Mesenteric fat pad (tissue), 1 donor: Measurements from ENCODE around the gene LRRK1. TPM values are rescaled to one million over a fixed set of nuclear protein-coding genes. Genes with fewer than 3 reads are reported as not detected.

ENCODE experiments used
- DNase-seq: peaks from one replicate; pipeline ENCODE4 v3.0.0-alpha.2; 2020; ENCODE audit warnings: low spot score
- total RNA-seq: library from RNA; stranded (reverse); fragmentation: NEBNext Ultra II Directional; extraction: Animal tissue kit (Norgen Biotek cat#: 25700); gene quantifications from one replicate; pipeline ENCODE4 v1.2.1, GENCODE V29; 2021
- donor health status: DM: yes; HTN: yes; CAD: no.

The LRRK1 gene
- total RNA-seq, 1 donor from 2014 or later = 23.5 TPM

DNA sequence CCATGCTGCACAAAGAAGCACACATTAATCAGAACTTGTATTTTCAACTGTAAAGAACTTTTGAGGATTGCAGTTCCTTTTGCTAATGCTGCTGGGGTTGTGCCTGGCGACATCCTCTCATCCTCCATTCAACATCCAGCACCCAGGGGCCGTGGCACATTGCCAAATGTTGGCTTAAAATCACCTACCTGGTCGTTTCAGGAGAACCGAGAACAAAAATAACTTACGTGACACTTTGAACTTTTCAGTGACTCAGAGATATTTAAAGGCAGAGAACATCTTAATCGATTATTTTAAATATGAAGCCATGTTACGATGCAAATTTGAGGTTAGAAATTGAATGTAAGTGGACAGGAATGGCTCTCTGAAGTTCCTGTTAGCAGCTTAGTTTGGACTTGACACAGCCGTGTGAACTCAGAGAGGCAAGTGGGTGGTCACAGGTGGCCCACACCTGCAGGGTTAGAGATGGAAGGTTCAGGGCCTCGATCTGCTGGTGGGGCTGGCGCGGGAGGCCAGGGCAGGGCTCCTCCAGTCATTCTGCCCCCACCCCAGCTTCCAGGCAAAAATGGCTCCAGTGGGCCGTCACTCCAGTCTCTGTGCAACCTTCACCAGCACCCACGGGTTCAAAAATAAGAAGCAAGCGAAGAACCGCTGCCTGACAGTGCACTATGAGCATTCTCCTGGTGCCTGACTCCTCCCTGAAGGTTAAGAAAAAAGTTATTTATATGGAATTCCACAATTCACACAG lies 12.2 kb downstream of the LRRK1 start:
- DNase-seq = no peak

DNA sequence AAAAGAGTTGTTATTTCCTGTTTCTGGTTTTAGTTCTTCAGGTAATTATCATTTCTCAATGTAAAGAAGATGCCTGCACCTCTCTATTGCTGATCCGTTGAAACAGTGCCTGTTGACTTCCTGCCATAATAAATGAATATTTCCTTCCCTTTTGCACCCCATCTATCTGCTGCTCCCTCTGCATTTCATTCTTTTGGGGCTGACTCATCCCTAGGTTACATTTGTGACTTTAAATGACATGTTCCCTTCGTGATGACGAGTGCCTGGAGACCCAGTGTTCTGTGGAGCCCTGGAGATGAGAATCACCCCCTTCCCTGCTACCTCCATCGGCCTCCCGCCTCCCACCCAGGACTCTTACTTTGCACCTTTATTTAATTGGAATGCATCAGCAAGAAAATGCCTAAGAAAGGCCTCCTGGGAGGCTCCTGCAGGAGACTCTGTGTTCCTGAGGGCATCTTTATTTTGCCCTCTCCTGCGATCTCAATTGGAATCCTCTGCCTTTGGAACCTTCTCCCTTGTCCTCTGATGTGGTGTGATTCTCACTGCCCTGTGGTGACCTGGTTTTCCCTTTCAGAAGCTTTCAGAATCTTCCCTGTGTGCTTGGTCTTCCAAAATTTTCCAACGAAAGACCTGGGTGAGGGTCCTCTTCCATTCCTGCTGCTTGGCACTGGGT lies 13.7 kb downstream of the LRRK1 start:
- DNase-seq = no peak

DNA sequence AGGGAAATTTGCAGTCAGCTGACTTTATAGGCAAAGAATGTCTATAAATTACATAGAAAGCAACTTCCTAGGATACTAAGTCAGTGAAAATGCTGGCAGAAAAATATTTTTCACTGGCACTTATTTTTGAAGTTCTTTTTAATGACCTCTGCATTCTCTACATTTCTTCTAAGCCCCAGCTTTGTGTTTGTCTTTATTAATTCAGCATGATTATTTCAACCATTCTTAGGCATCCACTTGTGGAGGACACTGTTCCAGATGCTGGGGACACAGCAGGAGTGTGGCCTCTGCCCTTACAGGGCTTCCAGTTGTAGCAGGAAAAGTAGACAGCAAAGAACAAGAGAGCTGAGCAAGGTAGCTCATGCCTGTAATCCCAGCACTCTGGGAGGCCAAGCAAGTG lies 15.0 kb downstream of the LRRK1 start:
- peak; percentile 24 for DNase-seq

DNA sequence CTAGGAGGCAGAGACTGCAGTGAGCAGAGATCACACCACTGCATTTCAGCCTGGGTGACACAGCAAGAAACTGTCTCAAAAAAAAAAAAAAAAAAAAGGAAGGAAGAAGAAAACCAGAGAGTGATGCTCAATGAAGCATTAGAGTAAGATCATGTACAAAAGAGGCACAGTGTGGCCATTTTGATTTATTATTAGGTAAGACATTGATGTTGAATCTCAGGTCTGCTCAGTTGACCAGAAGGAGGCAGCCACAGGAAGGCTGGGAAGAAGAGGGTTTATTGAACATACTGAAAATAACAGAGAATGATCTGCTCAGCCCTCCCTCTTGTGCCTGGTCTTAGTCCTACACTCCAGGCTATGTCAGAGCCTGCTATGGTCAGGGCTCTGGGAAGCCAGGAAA lies 15.6 kb downstream of the LRRK1 start:
- DNase-seq = no peak

- no peak for DNase-seq
Observed at GRCh38 chr15:100937171-100937570, 18.0 kb downstream of the LRRK1 start.

- no peak for DNase-seq
Observed at GRCh38 chr15:100939791-100940190, 20.6 kb downstream of the LRRK1 start.

DNA sequence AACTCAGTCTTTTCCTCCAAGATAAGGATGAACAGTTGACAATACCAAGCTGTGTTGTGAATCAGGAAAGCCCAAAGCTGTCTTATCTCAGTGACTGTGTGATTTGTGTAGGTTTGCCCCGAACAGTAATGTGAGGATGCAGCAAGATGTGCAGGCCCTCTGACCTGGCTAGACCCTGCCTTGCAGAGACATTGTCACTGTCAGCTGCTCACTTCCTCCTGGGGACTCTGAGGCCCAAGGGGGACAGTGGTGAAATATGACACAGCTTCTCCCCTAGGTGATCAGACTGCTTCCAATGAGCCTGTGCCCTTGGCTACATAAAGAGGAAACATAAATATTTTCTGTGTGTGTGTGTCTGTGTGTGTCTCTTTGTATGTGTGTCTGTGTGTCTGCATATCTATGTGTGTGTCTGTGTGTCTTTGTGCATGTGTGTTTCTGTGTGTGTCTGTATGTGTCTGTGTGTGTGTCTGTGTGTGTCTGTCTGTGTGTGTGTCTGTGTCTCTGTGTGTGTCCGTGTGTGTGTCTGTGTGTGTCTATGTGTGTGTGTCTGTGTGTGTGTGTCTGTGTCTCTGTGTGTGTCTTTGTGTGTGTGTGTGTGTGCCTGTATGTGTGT lies 21.7 kb downstream of the LRRK1 start:
- no peak for DNase-seq

DNA sequence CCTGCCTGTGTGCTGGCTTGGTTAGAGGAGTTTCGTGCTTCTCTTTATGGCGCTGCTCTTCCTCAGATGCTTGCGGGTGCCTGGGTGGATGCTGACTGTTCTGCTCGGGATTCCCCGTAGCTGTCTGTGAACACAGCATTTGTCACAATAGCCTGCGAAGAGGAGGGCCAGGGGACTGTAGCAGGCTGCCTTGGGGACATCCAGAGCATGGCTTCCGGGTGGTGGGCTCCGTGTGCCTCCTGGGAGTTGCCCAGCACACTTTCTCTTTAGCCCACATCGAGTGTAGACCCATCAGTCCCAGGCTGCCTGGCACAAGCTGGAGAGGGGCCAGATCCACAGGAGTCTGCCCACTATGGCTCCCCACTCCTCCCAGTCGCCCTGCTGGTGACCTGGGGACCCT lies 22.4 kb downstream of the LRRK1 start:
- DNase-seq = no peak

DNA sequence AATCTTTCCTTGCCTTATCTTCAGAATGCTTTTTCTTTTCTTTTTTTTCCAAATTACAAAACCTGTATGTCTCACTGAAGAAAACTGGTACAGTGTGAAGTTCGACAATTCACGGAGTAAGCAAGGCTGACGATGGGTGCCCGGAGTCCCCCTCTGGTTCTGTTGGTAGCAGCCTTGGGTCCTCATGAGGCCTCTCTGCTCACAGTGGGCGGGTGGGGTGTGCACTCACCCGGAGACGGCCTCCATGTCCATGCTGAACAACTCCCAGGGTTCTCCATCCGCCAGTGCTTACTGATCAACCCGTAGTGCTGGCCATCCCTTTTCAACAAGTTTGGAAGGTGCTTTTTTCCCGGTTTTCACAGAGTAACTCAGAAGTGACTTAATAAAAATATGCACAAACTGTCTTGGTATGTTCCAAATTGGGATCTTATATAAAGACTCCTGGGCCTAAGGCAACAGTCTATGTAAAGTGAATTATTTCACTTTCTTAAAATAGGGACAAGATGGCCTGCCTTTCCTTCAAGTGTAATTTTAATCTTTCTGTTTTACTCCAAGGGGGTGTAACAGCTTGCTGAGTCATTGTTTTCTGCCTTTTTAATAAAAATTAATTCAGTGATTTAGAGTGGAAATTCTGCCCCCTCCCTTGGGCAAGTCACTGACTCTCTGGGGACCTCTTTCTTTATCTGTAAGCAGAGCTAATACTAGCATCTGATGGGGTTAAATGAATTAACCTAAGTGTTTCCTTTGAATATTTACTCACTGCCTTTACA lies 23.7 kb downstream of the LRRK1 start:
- DNase-seq = no peak

DNA sequence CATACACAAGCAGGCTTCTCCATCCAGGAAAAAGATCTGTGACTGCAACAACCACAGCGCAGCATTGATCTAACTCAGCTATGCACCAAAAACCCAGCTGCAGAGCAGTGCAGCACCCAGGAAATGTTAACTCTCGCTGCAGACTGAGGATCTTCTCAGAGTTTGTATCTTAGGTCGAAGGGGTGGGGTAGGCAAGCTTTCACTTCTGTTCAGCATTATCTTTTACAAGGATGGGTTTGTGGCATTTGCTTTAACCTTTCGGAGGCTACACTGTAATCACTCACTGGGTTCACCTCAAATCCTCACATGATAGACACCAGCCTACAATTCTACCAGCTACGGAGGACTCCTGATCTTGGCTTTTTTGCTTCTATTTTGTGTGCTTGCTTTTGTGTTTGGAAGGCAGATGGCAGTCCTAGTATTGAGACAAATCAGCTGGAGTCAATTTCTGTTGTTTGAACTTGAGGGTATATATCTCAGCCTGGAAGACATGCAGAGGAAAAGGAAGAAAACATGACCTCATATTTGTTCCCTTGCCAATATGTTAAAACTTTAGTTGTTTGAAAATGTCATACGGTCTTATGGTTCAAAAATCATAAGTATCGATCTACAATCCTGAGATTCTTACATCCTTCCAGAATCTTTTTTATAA lies 25.2 kb downstream of the LRRK1 start:
- no peak for DNase-seq

DNA sequence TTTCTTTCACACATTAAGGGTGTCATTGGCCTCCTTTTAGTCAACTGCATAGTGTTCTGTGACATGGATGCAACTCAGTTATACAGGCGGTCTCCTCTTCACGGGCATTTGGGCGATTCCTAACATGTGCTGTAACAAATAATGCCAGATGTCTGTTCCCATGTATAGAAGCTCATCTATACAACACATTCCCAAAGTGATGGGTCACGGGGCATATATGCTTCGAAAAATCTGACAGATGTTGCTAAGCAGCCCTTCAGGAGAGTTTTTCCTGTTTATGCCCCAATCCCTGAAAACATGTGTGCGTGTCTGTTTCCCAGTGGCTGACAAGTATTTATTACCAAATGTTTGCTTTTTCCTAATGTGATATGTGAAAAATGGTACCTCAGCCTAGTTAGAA lies 25.8 kb downstream of the LRRK1 start:
- DNase-seq = no peak

DNA sequence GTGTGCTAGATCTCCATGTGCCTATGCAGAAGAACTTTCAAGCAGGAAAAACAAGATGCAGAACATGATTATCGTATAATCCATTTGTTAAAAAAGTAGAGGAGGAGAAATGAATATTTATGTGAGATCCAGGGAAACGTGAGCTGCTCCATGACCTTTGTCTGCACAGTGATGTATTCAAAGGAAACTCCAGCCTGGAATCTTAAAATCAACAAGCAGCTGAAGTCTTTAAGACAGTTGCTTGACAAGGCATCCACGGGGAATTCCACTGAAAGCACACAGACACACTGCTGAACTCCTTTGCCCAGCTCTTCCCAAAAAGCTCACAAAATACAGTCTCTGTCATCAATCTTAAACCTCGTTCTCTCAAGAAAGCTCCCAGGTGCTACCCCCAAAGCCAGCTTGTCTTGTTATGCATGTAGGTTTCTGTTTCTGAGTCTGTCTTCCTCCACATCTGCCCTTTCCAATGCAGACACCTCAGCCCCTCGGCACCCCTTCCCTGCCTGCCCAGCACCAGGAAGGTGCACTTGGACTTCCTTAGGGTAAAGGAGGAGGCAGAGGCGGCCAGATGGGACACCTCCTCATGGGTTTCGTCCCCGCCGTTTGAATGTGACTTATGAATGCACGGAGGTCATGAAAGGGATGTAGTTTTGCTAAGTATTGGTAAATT lies 28.7 kb downstream of the LRRK1 start:
- no peak for DNase-seq

- no peak for DNase-seq
Observed at GRCh38 chr15:100948430-100948762, 29.2 kb downstream of the LRRK1 start.

DNA sequence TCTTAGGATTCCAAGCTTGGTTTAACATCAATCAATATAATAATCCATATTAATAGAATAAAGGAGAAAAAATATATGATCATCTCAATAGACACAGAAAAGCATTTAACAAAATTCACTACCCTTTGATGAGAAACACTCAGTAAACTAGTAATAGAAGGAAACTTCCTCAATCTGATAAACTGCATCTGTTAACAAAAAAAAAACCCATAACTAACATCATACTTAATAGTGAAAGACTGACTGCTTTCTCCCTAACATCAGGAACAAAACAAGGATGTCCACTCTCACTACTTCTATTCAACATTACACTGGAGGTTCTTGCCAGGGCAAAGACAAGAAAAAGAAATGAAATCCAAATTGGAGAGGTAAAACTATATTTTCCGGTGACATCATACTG lies 30.5 kb downstream of the LRRK1 start:
- DNase-seq = no peak

DNA sequence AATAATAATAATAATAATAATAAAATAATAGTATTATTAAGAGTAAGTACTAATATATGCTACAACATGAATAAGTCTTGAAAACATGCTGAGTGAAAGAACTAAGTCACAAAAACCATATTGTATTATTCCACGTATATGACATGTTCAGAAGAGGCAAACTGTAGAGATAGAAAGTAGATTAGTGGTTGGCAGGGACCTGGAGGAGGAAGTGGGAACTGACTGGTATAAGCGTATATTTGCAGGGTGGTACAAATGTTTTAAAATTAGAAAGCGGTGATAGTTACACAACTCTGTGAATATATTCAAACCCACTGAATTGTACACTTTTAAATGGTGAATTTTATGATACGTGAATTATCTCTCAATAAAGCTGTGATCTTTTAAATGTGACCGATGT lies 32.8 kb downstream of the LRRK1 start:
- DNase-seq = no peak

DNA sequence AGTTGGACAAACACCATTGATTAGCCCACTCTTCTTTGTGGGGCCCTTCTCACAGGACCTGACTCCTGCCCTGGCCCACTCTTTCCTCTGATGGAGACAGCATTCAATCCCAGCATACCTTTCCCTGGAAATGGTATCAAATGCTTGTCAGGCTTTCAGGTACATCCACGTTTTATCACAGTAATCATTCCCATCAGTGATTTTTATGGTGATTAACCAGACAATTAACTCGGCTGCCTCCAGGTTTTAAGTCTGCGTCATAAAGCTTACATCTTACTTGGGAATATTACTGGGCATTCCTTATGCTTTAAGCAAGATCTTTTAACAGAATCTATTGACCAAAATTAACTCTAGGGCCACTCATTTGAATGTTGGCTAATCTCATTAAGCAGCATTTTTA lies 33.4 kb downstream of the LRRK1 start:
- no peak for DNase-seq

GRCh38 chr15:100958326-100959065 lies 39.3 kb downstream of the LRRK1 start:
- DNase-seq = no peak

GRCh38 chr15:100959066-100960050 lies 40.2 kb downstream of the LRRK1 start:
- DNase-seq = no peak

DNA sequence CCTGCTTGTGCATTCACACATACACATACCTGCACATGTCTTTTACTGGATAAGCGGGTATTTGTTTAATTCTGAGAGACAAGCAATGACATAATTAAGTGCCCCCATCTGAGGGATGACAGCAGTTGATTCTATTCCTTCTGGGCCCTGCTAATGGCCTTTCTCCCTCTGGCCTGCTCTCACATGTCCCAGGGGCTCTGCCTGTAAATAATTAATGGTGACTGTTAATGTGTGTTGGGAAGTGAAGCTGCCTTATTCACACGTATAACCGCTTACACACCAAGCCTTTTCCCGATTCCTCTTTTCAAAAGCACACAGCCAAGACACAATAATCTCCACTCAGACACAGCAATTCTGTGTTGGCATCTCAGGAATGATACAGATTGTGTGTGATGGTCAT lies 47.8 kb downstream of the LRRK1 start:
- no peak for DNase-seq
